Endothelial cell of hepatic sinusoid (primary cell): ENCODE data around the gene DUSP1.

Source experiments
- in situ Hi-C: cut with HindIII; loops from 2 replicates; pipeline ENCODE4 v1.10.0; 2017; ENCODE audit warnings: low sequenced_read_pairs

Gene DUSP1

DNA sequence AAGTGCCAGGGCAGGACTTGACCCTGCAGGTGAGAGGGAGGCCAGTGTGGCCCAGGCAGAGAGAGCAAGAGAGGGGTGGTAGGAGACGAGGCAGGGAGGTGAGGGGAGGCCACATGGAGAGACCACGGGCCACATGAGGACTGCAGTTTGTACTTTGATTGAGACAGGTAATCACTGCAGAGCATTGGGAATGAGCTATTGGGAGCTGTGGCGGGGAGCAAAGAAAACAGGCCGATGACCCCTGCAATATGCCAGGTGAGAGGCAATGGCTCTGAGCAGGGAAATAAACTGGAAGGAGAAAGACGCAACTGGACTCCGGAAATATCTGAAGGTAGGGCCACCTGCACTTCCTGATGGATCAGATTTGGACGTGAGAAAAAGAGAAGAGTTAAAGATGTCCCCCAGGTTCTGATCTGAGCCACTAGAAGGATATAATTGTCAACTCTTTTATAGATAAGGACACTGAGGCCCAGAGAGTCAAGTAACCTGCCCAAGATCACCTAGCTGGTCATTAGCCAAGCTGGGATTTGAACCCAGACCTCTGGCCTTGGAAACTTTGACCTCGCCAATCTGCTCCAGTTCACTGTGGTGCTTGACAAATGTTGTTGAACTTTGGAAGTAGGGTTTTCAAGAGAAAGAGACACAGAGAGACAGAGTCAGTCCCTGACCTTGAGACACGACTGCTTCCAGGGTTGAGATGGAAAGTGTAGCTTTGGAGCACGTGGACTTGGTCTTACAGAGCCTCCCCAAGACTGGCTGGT, 42.3 kb downstream of the DUSP1 start:
- in situ Hi-C loops: no loop called here

DNA sequence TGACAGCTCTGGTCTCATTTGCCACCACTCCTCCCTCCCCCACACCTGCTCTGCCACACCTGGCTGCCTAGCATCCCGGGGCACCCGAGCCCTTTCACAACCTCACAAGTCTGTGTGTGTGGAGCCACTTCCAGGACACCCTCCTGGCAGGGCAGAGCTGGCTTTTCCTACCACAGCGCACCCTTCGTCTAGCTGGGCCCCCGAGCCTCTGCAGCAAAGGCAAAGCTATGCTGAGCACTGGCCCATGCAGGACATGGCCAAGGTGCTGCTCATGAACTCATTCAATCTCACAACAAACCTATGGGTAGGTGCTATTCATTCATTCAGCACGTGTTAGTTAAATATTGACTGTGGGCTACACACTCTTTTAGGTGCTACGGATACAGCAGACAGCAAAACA, 43.4 kb downstream of the DUSP1 start:
- in situ Hi-C loops: no loop called here

DNA sequence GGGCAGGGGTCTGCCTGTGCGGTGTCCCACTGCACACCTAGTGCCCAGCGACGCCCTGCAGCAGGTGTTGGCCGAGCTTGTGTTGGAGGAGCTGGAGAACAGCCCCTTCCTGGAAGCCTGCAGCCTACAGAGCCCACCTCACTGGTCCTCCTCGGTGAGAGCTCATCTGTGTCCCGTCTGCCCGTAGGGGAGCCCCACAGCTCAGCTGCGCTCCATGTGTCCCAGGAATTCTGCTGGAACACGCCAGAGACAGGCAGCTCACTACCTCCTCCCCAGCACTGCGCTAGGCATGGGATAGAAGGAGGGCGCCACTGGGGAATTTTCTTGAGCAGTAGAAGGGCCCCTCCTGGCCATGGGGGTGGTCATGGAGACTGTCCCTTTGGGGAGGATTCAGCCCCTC, 44.0 kb downstream of the DUSP1 start:
- in situ Hi-C loops: no loop called here

DNA sequence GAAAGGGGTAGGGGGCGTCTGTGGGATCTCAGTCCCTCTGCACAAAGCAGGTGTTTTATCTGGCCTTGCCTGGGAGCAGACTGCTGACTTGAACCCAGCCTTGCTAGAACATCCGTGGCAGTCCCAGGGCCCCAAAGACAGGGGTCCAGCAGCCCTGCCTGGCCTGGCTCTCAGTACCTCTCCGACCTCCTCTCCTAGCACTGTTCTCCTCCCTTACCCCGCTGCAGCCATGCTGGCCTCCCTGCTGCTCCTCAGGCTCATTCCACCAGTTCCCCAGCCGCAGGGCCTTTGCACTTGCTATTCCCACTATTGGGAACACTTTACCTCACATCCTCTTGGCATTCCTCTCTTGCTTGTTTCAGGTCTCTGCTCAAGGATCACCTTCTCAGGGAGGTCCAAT, 45.2 kb downstream of the DUSP1 start:
- in situ Hi-C loops: no loop called here

GRCh38 chr5:172725273-172725672, 45.7 kb downstream of the DUSP1 start:
- in situ Hi-C loops: no loop called here

DNA sequence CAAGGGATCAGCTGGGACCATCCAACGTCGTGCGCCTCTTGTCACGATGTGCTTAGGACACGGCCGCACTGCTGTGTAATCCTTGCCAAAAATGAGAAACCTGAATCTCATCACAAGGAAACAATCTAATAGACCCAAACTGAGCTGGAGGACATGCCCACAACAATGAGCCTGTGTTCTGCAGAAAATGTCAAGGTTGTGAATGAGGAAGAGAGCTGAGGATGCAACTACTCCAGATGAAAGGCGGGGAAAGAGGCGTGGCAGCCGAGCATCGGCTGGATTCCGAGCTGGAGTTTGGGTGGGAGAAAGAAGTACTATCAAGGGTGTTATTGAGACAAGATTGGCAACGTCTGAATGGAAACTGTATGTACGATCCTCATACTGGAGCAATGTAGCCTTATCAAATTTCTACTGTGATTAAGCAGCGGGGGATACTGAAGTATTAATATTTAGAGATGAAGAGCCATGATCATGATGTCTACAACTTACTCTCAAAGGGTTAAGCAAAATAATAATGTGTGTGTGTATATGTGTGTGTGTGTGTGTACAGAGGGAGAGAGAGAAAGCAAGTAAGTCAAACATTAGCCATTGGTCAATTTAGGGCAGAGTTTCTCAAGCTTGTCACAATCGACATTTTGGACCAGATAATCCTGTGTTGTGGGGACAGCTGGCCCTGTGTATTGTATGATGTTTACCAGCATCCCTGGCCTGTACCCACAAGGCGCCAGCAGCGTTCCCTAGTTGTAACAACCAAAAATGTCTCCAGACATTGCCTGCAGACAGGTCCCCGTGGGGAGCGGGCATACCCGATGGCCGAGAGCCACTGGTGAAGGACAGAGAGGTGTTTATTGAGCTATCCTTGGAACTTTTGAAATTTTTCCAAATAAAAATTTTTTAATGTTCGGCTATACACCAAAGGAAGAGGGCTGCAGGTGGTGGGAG, 46.5 kb downstream of the DUSP1 start:
- in situ Hi-C loops: loop anchor here (5.0 kb wide), 3 partner anchors 33 to 178 kb away; no protein-coding TSS in a partner anchor

- in situ Hi-C loops: loop anchor here (5.0 kb wide), 3 partner anchors 34 to 179 kb away; no protein-coding TSS in a partner anchor
Measured at GRCh38 chr5:172723508-172723907, 47.5 kb downstream of the DUSP1 start.

- in situ Hi-C loops: loop anchor here (5.0 kb wide), 3 partner anchors 35 to 180 kb away; no protein-coding TSS in a partner anchor
Measured at GRCh38 chr5:172722327-172722815, 48.6 kb downstream of the DUSP1 start.

DNA sequence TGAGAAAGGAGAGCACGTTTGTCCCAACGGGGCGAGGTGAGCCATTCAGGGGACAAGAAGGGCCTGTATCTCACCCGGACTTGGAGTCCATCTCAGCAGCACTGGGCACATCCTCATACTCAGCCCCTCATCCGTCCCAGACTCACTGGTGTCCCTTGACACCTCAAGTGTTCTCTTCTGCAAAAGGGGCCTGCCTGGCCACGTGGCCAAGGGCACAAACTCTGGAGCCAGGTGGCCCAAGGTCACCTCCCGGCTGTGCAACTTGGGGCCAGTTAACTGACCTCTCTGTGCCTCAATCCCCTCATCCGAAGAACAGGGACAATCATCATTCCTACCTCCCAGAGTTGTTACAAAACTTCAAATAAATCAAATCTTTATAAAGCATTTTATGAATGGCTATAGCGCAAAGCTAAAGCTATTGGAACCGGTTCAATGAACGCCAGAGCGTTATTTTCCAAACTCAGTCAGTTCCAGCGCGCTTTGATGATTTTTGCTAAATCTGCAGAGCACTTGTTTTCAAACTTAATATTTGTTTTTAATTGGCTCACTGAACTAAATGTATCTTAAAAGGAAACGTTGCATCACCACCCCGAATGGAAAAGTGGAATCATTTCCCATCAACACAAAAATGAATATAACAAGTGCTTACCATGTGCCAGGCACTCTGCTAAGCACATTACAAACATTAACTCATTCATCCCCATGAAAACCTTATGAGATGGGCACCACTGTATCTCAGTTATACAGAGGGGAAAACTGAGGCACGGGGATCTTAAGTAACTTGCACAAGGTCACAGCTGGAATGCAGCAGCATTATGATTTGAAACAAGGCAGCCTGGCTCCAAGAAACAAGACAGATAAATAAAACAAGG, 49.3 kb downstream of the DUSP1 start:
- in situ Hi-C loops: loop anchor here (5.0 kb wide), 3 partner anchors 36 to 181 kb away; no protein-coding TSS in a partner anchor

DNA sequence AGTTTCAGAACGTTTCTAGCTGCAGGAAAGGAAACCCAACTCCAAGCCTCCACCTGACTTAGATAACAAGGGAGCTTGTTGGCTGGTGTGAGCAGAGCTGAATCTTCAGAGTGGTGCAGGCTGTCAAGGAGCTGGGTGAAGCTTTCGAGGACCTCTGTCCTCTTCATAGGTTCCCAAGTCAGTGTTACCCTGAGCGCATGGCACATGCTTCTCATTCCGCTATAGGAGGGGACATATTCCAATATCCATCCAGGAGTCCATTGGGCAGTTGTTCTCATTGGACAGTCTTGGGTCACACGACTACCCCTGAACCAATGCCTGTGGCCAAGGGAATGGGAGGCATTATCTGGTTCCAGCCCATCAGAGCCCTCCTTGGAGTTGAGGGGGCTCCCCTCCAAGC, 50.3 kb downstream of the DUSP1 start:
- in situ Hi-C loops: loop anchor here (5.0 kb wide), 3 partner anchors 37 to 182 kb away; no protein-coding TSS in a partner anchor

DNA sequence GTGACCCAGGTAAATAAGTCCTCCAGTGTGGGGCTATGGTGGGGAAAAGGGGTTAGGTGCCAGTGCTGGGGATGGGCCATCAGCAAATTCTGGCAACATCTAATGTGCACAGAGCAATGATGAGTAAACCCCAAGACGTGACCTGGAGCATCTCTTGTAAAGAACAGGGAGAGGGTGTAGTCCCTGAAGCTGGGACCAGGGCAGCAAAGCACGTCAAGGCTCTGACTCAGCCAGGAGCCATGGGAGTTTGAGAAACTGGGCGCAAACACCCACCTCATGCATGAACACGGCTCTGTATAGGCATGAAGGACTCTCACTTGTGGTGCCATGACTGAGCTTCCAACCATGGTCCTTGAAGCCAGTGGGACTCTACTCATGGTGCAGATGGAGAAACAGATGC, 51.8 kb downstream of the DUSP1 start:
- in situ Hi-C loops: no loop called here

DNA sequence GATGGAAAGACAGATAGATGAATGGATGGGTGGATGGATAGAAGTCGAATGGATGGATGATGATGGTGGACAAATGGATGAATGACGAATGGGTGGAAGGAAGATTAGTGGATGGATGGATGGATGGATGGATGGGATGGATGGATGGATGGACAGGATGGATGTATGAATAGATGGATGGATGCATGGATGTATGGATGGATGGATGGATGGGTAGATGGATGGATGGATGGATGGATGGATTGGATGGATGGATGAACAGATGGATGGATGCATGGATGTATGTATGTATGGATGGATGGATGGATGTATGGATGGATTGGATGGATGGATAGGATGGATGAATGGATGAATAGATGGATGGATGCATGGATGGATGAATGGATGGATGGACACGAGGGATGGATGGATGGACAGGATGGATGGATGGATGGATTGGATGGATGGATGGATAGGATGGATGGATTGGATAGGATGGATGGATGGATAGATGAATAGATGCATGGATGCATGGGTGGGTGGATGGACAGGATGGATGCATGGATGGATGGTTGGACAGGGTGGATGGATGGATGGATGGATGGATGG, 52.4 kb downstream of the DUSP1 start:
- in situ Hi-C loops: no loop called here
